ENCODE measurements around the gene VPS13A.
A peak's percentile ranks its signal among the peaks of the same experiment; 100 is the strongest.

Gene VPS13A

DNA sequence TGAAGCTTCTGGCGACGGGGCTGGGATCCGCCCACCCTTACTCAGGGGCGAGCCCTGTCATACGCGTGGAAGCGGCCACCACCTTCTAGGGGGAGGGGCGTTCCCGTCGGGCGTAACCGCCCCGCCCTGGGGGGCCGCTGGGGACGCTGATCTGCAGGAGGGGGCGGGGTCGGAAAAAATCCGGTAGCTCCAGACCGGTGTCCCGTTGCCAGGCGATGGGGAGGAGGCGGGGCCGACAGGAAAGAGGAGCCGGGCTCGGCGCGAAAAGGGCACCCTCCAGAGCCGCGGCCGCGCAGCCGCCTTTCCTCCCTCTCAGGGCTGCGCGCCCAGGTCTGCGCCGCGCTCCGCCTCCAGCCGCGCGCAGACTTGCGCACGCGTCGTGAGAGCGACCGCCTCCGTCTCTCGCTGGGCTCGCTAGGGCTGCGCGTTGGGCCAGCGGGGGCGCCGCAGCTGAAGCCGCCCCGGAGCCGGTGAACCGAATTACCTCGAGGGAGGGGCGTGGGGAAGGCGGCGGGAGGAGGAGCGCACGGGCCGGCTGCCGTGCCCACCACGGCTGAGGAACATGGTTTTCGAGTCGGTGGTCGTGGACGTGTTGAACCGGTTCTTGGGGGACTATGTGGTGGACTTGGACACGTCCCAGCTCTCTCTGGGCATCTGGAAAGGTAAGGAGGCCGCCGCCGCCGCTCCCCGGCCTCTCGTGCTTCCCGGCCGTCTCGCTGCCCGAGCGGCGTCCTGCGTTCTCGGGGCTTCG lies at the start of gene VPS13A:
Gene VPS13A, plus strand, starts transcription at position 392 of the 751 bp plus-strand sequence. Its CDS starts 171 bp downstream, at position 563.
- TF ChIP-seq POLR2A (IDR thresholded peaks at IDR 0.05; ENCODE audit: extremely low read depth, insufficient read length) (peak; percentile 77), MYC (IDR thresholded peaks at IDR 0.05; ENCODE audit: low read depth, low read length) (no peak; the same call in 1 of the 2 replicates)
- TF ChIP-seq, protein P1, sequence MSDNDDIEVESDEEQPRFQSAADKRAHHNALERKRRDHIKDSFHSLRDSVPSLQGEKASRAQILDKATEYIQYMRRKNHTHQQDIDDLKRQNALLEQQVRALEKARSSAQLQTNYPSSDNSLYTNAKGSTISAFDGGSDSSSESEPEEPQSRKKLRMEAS (IDR thresholded peaks at IDR 0.05; ENCODE audit: low read depth, low read length), result peak; percentile 3; the same call in 1 of the 2 replicates
- peak within 1 kb of the TSS; percentile 89 for H3K4me3 ChIP-seq (ENCODE audit: low read depth, low read length)
- DNase-seq (ENCODE audit: low read depth), result peak; percentile 96

DNA sequence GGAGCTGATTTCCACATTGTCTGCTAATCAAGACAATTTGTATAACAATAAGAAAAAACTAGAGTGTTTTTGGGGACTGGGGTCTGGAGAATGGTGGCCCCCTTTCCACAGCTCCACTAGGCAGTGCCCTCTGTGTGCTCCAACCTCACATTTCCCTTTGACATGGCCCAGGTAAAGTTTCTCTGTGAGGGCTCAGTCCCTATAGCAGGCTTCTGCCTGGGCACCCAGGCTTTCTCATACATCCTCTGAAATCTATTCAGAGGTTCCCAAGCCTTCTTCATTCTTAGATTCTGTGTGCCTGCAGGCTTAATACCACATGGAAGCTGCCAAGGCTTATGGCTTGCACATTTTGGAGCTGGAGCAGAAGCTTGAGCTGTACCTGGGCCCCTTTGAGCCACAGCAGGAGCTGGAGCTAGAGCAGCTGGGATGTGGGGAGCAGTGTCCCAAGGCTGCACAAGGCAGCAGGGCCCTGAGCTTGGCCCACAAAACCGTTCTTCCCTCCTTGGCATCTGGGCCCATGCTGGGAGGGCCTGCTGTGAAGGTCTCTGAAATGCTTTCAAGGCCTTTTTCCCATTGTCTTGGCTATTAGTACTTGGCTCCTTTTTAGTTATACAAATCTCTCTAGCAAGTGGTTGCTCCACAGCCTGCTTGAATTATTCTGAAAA lies 49.1 kb upstream of the VPS13A start:
- no peak for DNase-seq (ENCODE audit: low read depth)
- TF ChIP-seq MYC (IDR thresholded peaks at IDR 0.05; ENCODE audit: low read depth, low read length), result no peak
- TF ChIP-seq, protein P2, sequence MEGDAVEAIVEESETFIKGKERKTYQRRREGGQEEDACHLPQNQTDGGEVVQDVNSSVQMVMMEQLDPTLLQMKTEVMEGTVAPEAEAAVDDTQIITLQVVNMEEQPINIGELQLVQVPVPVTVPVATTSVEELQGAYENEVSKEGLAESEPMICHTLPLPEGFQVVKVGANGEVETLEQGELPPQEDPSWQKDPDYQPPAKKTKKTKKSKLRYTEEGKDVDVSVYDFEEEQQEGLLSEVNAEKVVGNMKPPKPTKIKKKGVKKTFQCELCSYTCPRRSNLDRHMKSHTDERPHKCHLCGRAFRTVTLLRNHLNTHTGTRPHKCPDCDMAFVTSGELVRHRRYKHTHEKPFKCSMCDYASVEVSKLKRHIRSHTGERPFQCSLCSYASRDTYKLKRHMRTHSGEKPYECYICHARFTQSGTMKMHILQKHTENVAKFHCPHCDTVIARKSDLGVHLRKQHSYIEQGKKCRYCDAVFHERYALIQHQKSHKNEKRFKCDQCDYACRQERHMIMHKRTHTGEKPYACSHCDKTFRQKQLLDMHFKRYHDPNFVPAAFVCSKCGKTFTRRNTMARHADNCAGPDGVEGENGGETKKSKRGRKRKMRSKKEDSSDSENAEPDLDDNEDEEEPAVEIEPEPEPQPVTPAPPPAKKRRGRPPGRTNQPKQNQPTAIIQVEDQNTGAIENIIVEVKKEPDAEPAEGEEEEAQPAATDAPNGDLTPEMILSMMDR (IDR thresholded peaks at IDR 0.05; ENCODE audit: low read depth, low read length), result no peak
- TF ChIP-seq, protein P1 (IDR thresholded peaks at IDR 0.05; ENCODE audit: low read depth, low read length), result no peak
- TF ChIP-seq POLR2A (IDR thresholded peaks at IDR 0.05; ENCODE audit: extremely low read depth, insufficient read length), result no peak
- H3K4me3 ChIP-seq (ENCODE audit: low read depth, low read length), result no peak overlapping the region

DNA sequence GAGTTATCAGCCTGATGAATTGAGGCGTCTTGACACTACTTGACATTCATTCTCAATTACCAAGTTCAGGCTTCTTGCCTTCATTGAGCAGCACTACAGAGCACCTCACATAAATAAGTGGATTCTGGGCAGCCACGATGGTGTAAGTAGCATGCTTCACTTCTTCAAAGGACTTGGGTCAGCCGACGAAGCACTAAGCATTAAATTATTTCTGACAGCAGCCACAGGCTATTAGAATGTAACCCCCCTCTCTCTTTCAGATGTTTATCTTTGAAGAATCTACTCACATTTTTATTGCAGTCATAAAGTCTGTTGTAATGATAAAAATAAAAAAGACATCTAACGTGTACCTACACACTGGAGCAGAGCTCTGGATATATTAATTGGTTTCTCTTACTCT lies 45.9 kb upstream of the VPS13A start:
- TF ChIP-seq, protein P2 (IDR thresholded peaks at IDR 0.05; ENCODE audit: low read depth, low read length), result no peak
- TF ChIP-seq, protein P1 (IDR thresholded peaks at IDR 0.05; ENCODE audit: low read depth, low read length), result no peak
- TF ChIP-seq MYC (IDR thresholded peaks at IDR 0.05; ENCODE audit: low read depth, low read length), result no peak
- TF ChIP-seq POLR2A (IDR thresholded peaks at IDR 0.05; ENCODE audit: extremely low read depth, insufficient read length), result no peak
- DNase-seq (ENCODE audit: low read depth), result no peak
- H3K4me3 ChIP-seq (ENCODE audit: low read depth, low read length), result no peak overlapping the region

DNA sequence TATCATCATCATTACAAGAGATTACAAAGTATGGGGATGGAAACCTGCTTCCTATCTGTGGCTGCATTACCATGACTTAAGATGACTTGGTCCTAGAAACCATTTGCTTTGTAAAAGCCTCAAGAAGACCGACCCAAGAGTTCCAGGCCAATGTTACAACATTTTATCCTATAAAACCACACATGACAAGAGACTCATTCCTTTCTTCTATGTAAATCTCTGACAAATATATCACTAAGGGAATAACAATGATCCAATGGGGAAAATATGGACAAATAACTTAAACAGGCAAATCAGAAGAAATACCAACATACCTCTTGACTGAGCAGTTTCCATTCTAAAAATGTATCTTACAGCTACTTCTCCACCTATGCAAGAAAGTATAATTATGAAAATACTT lies 44.3 kb upstream of the VPS13A start:
- H3K4me3 ChIP-seq (ENCODE audit: low read depth, low read length), result no peak overlapping the region
- no peak for DNase-seq (ENCODE audit: low read depth)
- TF ChIP-seq, protein P2 (IDR thresholded peaks at IDR 0.05; ENCODE audit: low read depth, low read length), result no peak
- TF ChIP-seq, protein P1 (IDR thresholded peaks at IDR 0.05; ENCODE audit: low read depth, low read length), result no peak
- TF ChIP-seq POLR2A (IDR thresholded peaks at IDR 0.05; ENCODE audit: extremely low read depth, insufficient read length), result no peak

DNA sequence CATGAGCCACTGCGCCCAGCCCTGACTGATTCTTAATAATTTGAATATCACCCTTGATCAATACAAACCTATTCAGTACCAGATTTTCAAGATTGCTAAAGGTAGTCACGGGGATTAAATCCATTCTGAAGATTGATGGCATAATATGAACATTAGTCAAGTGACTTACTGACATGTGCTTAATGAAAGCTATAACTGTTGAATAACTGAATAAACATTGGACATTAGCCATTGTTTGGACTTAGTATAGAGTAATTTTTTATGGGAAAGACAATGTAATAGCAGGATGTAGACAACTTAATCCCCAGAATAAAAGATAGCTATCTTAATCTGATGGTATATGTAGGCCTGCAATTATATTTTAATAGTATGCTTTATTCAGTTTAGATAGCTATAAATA lies 35.0 kb upstream of the VPS13A start:
- TF ChIP-seq, protein P1 (IDR thresholded peaks at IDR 0.05; ENCODE audit: low read depth, low read length), result no peak
- TF ChIP-seq POLR2A (IDR thresholded peaks at IDR 0.05; ENCODE audit: extremely low read depth, insufficient read length) (no peak), MYC (IDR thresholded peaks at IDR 0.05; ENCODE audit: low read depth, low read length) (no peak)
- TF ChIP-seq, protein P2 (IDR thresholded peaks at IDR 0.05; ENCODE audit: low read depth, low read length), result no peak
- no peak overlapping the region for H3K4me3 ChIP-seq (ENCODE audit: low read depth, low read length)
- no peak for DNase-seq (ENCODE audit: low read depth)

DNA sequence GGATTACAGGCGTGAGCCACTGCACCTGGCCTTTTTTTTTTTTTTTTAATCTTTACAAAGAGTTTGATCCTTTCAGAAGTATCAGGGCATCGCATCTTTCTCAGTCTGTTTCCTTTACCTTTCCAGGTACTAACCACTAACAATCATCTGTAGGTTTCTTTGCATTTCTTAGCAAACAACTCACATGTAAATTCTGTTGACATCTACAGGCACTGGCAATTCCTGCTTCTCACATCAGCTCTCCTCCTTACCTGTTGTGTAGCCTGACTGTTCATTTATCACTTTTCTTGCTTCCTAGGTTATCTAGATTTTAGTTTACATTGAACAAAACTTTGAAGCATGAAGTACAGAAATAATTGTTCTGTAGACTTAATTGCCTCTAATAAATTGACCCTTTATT lies 27.5 kb upstream of the VPS13A start:
- TF ChIP-seq MYC (IDR thresholded peaks at IDR 0.05; ENCODE audit: low read depth, low read length) (no peak), POLR2A (IDR thresholded peaks at IDR 0.05; ENCODE audit: extremely low read depth, insufficient read length) (no peak)
- TF ChIP-seq, protein P2 (IDR thresholded peaks at IDR 0.05; ENCODE audit: low read depth, low read length), result no peak
- TF ChIP-seq, protein P1 (IDR thresholded peaks at IDR 0.05; ENCODE audit: low read depth, low read length), result no peak
- no peak overlapping the region for H3K4me3 ChIP-seq (ENCODE audit: low read depth, low read length)
- DNase-seq (ENCODE audit: low read depth), result no peak
